ENCODE results near the gene LAMB4. TPM values are rescaled to one million over a fixed set of nuclear protein-coding genes. Genes with fewer than 3 reads are reported as not detected.

The LAMB4 gene
- total RNA-seq, 1 donor from 2014 or later = 1.1 TPM

DNA sequence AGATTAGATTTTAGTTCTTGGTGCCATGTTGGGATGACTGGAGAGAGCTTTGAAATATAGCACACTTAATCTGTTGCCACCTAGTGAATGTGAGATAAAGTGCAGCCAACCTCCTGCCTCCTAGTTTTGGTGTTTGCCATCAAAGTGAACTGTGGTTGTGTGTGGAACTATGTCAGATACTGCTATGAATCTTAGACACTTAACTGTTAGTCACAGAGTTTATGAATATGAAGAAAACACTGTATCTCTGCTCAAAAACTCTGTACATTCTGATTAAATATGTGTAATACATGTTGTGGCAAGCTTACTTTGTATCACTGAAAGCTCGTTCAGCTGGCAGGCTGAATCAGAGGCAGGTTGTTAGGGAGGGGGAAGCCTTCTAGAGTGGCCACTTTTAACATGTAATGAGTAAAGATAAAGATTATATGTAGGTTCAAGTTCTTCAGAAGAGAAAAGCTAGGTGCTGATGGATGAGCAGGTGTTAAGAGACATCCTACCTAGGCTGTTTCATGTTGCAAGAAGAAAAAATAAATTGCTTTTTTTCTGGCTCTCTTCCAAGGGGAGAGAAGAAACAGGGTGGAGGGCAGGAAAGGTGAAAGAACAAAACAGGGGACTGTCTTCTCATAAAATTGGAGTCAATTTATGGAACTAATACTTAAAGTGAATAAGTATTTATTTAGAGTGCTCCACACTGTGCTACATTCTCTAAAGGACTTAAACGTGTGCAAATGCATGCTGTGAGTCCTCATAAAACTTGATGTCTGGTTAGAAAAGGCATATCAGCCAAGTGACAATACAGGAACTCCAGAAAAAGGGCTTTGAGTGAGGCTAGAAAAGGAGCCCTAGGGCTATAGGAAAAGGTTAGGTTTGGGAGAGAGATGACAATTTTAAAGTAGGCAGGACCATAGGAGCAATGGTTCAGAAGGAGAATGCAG is 113.1 kb downstream of the LAMB4 start:
- H3K36me3 Mint-ChIP-seq (ENCODE audit: low read depth, unreplicated experiment) = no peaks in the 10 kb centered on the region
- peaks cover 20% of the 10 kb centered on the region for H3K4me1 Mint-ChIP-seq (ENCODE audit: unreplicated experiment)
- H3K27ac Mint-ChIP-seq (ENCODE audit: unreplicated experiment) = peak overlapping the region; percentile 70
- H3K9me3 Mint-ChIP-seq (ENCODE audit: unreplicated experiment) = no peaks in the 10 kb centered on the region
- H3K4me3 Mint-ChIP-seq (ENCODE audit: unreplicated experiment) = no peak overlapping the region
- H3K27me3 Mint-ChIP-seq (ENCODE audit: unreplicated experiment) = peaks cover 2% of the 10 kb centered on the region
- no peak for TF ChIP-seq CTCF (IDR thresholded peaks at IDR 0.05; ENCODE audit: unreplicated experiment)
- no peak for DNase-seq (ENCODE audit: low spot score)

DNA sequence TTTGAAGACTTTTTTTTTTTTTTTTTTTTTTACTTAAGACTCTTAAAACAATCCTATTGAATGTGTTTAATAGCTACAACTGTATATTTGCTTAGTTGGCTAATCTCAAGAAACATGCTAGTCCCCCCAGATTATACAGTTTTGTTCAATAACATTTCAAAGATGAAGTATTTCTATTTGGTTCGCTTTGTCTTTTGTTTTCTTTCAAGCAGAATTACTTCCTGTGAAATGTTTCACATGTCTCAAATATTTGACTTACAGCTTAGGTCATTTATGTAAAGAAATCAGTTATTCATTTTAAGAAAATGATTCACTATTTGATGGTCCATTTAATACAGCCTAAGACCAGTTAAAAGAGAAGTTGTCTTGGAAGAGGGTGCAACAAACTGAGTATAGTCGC is 114.4 kb downstream of the LAMB4 start:
- Mint-ChIP-seq H3K9me3 (ENCODE audit: unreplicated experiment) (no peaks in the 10 kb centered on the region), H3K27me3 (ENCODE audit: unreplicated experiment) (peaks cover 2% of the 10 kb centered on the region), H3K4me3 (ENCODE audit: unreplicated experiment) (no peak overlapping the region), H3K4me1 (ENCODE audit: unreplicated experiment) (peaks cover 20% of the 10 kb centered on the region), H3K36me3 (ENCODE audit: low read depth, unreplicated experiment) (no peaks in the 10 kb centered on the region), H3K27ac (ENCODE audit: unreplicated experiment) (peak overlapping the region; percentile 90)
- no peak for TF ChIP-seq CTCF (IDR thresholded peaks at IDR 0.05; ENCODE audit: unreplicated experiment)
- DNase-seq (ENCODE audit: low spot score) = no peak

- H3K27ac Mint-ChIP-seq (ENCODE audit: unreplicated experiment) = peak overlapping the region; percentile 86
Observed at GRCh38 chr7:108014747-108015682, 115.1 kb downstream of the LAMB4 start.

DNA sequence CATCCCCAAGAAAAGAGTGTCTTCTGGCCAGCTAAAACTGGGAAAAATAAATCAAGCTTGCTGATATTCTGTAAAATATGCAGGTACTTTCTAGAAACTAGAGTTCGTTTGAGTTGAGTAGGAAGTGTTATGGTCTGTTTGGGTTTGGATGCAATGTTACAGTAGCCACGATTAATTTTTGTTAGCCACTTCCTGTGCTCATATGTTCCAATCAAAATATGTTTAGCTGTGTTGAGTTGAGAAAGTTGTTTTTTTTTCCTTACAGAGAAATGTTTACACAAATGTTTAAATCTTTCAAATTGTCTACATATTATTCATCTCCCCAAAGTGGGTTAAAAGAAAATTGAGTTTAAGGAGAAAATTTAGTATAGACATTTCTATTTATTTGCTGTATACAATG is 115.9 kb downstream of the LAMB4 start:
- Mint-ChIP-seq H3K27me3 (ENCODE audit: unreplicated experiment) (no peaks in the 10 kb centered on the region), H3K9me3 (ENCODE audit: unreplicated experiment) (no peaks in the 10 kb centered on the region), H3K4me3 (ENCODE audit: unreplicated experiment) (no peak overlapping the region), H3K4me1 (ENCODE audit: unreplicated experiment) (peaks cover 23% of the 10 kb centered on the region), H3K27ac (ENCODE audit: unreplicated experiment) (peak overlapping the region; percentile 86), H3K36me3 (ENCODE audit: low read depth, unreplicated experiment) (no peaks in the 10 kb centered on the region)
- no peak for DNase-seq (ENCODE audit: low spot score)
- TF ChIP-seq CTCF (IDR thresholded peaks at IDR 0.05; ENCODE audit: unreplicated experiment) = no peak

More at GRCh38 chr7:108014747-108015682, 115.1 kb downstream of the LAMB4 start:
- Mint-ChIP-seq H3K27me3 (ENCODE audit: unreplicated experiment) (peaks cover 1% of the 10 kb centered on the region), H3K4me1 (ENCODE audit: unreplicated experiment) (peaks cover 23% of the 10 kb centered on the region), H3K36me3 (ENCODE audit: low read depth, unreplicated experiment) (no peaks in the 10 kb centered on the region), H3K4me3 (ENCODE audit: unreplicated experiment) (no peak overlapping the region), H3K9me3 (ENCODE audit: unreplicated experiment) (no peaks in the 10 kb centered on the region)
- no peak for TF ChIP-seq CTCF (IDR thresholded peaks at IDR 0.05; ENCODE audit: unreplicated experiment)
- no peak for DNase-seq (ENCODE audit: low spot score)
